HCT116 (cell line): ENCODE measurements around the gene ACTR1B. TPM values are rescaled to one million over a fixed set of nuclear protein-coding genes. Genes with fewer than 3 reads are reported as not detected.

ENCODE experiments used
- ATAC-seq: fragments of 200-7000 bp; cut with Tn5 transposase; 2 replicates; pipeline ENCODE4 v1.9.1; 2020; ENCODE audit warnings: mild to moderate bottlenecking, moderate library complexity
- BruUV-seq: library from RNA; stranded (reverse); fragments of 400-500 nt; replicated peaks from 2 replicates; lab custom pipeline; 2021; lab: Mats Ljungman, UMichigan
- CTCF ChIA-PET: fragments of 300-600 bp; sonication (Branson Sonifier 250); formaldehyde crosslinking; loops from one replicate; lab custom pipeline; 2021; ENCODE audit warnings: antibody characterized with exemption; lab: Charles Lee
- POLR2A ChIA-PET: fragments of 300-600, 350-600 bp; sonication (Branson Sonifier 250); formaldehyde crosslinking; loops from one replicate; lab custom pipeline; 2021; ENCODE audit warnings: antibody characterized with exemption; lab: Charles Lee
- RAD21 ChIA-PET, 2 experiments: fragments of 300-600 bp; sonication (Branson Sonifier 250); formaldehyde crosslinking; loops; one replicate each; lab custom pipeline; 2023; ENCODE audit warnings: low total read pairs in 2 of 2; ENCODE audit not compliant: uncharacterized antibody in 2 of 2, unreplicated experiment in 2 of 2, low non-redundant PET in 1 of 2; lab: Charles Lee
- DNase-seq: peaks from one replicate; pipeline ENCODE4 v3.0.0-alpha.2; 2010; ENCODE audit warnings: low read depth, low spot score
- H2AFZ ChIP-seq: fragments of 200-600 bp; shearing (Covaris generic), sonication (generic); 2 replicates; pipeline ENCODE4 v1.6.1; 2017; ENCODE audit warnings: low read depth, mixed run types, mixed read lengths, antibody characterized with exemption, low read length; ENCODE audit not compliant: poor library complexity, severe bottlenecking
- H3K27ac ChIP-seq: 2 replicates; pipeline ENCODE4 v1.5.1; 2012; ENCODE audit warnings: low read depth, low read length
- H3K27me3 ChIP-seq: fragments of 200-600 bp; sonication (generic); 2 replicates; pipeline ENCODE4 v1.6.1; 2016; ENCODE audit warnings: mixed run types, low read length, mixed read lengths; ENCODE audit not compliant: insufficient read depth
- H3K36me3 ChIP-seq, 2 experiments: fragments of 200-500 bp in 1 of 2; fragments of 200-600 bp in 1 of 2; sonication (Bioruptor generic) in 1 of 2; sonication (generic) in 1 of 2; 2 replicates each; pipeline versions ENCODE4 v1.5.1 to v1.6.1; 2014 to 2016; ENCODE audit warnings: low read length in 2 of 2, inconsistent platforms in 1 of 2, mixed read lengths in 1 of 2, mixed run types in 1 of 2; ENCODE audit not compliant: insufficient read depth in 2 of 2, control insufficient read depth in 1 of 2
- H3K4me1 ChIP-seq, 2 experiments: fragments of 200-600 bp in 1 of 2; sonication (generic) in 1 of 2; 2 replicates each; pipeline versions ENCODE4 v1.5.1 to v1.6.1; 2012 to 2017; ENCODE audit warnings: low read length in 2 of 2, inconsistent platforms in 1 of 2, mild to moderate bottlenecking in 1 of 2, mixed read lengths in 1 of 2, mixed run types in 1 of 2, moderate library complexity in 1 of 2; ENCODE audit not compliant: insufficient read depth in 2 of 2, control insufficient read depth in 1 of 2
- H3K4me2 ChIP-seq: fragments of 200-600 bp; sonication (generic); 2 replicates; pipeline ENCODE4 v1.6.1; 2017; ENCODE audit warnings: mixed run types, low read length, mixed read lengths
- H3K4me3 ChIP-seq, 2 experiments: fragments of 200-600 bp in 1 of 2; sonication (generic) in 1 of 2; replicated peaks in 1 of 2; 2 replicates each; pipeline ENCODE4 v1.5.1; 2011 to 2016; ENCODE audit warnings: low read length in 2 of 2, control low read depth in 1 of 2, low read depth in 1 of 2, mild to moderate bottlenecking in 1 of 2, mixed read lengths in 1 of 2, mixed run types in 1 of 2
- H3K79me2 ChIP-seq: fragments of 200-600 bp; sonication (generic); 2 replicates; pipeline ENCODE4 v1.6.1; 2017; ENCODE audit warnings: mild to moderate bottlenecking, mixed run types, low read length, moderate library complexity, mixed read lengths; ENCODE audit not compliant: insufficient read depth
- H3K9ac ChIP-seq: fragments of 200-600 bp; sonication (generic); 2 replicates; pipeline ENCODE4 v1.6.1; 2016; ENCODE audit warnings: low read length, mixed read lengths
- H3K9me2 ChIP-seq: fragments of 200-600 bp; sonication (generic), shearing (Covaris generic); 2 replicates; pipeline ENCODE4 v1.6.1; 2017; ENCODE audit warnings: mixed run types, mild to moderate bottlenecking, moderate library complexity; ENCODE audit not compliant: insufficient read depth
- H3K9me3 ChIP-seq, 2 experiments: fragments of 200-500 bp in 1 of 2; fragments of 200-600 bp in 1 of 2; sonication (Bioruptor generic) in 1 of 2; sonication (generic) in 1 of 2; 2 replicates each; pipeline ENCODE4 v1.6.1; 2014 to 2017; ENCODE audit warnings: low read length in 2 of 2, mixed read lengths in 2 of 2, inconsistent platforms in 1 of 2, low read depth in 1 of 2, mild to moderate bottlenecking in 1 of 2, mixed run types in 1 of 2, moderate library complexity in 1 of 2; ENCODE audit not compliant: control insufficient read depth in 1 of 2, insufficient read depth in 1 of 2
- H4K20me1 ChIP-seq: fragments of 200-600 bp; sonication (generic), shearing (Covaris generic); 2 replicates; pipeline ENCODE4 v1.6.1; 2017; ENCODE audit warnings: mixed run types, mild to moderate bottlenecking, moderate library complexity; ENCODE audit not compliant: insufficient read depth
- CBX3 ChIP-seq: IDR thresholded peaks from 2 replicates; pipeline ENCODE4 v1.6.1; 2012; ENCODE audit warnings: low read depth
- EZH2phosphoT487 ChIP-seq: fragments of 200-600 bp; IDR thresholded peaks from 2 replicates; pipeline ENCODE4 v1.6.1; 2018; ENCODE audit warnings: antibody characterized with exemption, borderline replicate concordance
- FOSL1 ChIP-seq: IDR thresholded peaks from 2 replicates; pipeline ENCODE4 v1.6.1; 2012; ENCODE audit warnings: low read depth
- POLR2AphosphoS5 ChIP-seq: IDR thresholded peaks from 2 replicates; pipeline ENCODE4 v1.6.1; 2011; ENCODE audit warnings: mild to moderate bottlenecking, low read depth, low read length, moderate library complexity
- SIN3A ChIP-seq: IDR thresholded peaks from 2 replicates; pipeline ENCODE4 v1.6.1; 2012; ENCODE audit warnings: low read depth
- intact Hi-C: fragments of 100-400 bp; cut with micrococcal nuclease; formaldehyde crosslinking; loops from 2 replicates; pipeline ENCODE4 v1.10.0; 2022
- total RNA-seq: library from RNA; stranded (reverse); gene quantifications from one replicate; pipeline ENCODE4 v1.2.1, GENCODE V29; 2021; ENCODE audit not compliant: unreplicated experiment
- TF ChIP-seq, protein P1 (sequence below): IDR thresholded peaks from 2 replicates; pipeline ENCODE4 v1.6.1; 2012; ENCODE audit warnings: low read depth
- TF ChIP-seq, protein P2 (sequence below): IDR thresholded peaks from 2 replicates; pipeline ENCODE4 v1.6.1; 2011; ENCODE audit warnings: mild to moderate bottlenecking, low read length, moderate library complexity; ENCODE audit not compliant: insufficient replicate concordance; ENCODE audit errors: extremely low read depth

ACTR1B gene
- total RNA-seq, 1 experiment from 2014 or later: 42.8 TPM

- Histone ChIP-seq H3K9me3 (no peaks in the 10 kb centered on the region), H3K4me3 (peak overlapping the region; percentile 97 to 98), H4K20me1 (no peaks in the 10 kb centered on the region), H2AFZ (no peak overlapping the region), H3K9ac (peak overlapping the region; percentile 98), H3K4me1 (peaks cover 8 to 17% of the 10 kb centered on the region in 2 experiments), H3K27ac (peak overlapping the region; percentile 88), H3K27me3 (no peaks in the 10 kb centered on the region), H3K4me2 (peak overlapping the region; percentile 89), H3K9me2 (no peaks in the 10 kb centered on the region), H3K79me2 (peaks cover 20% of the 10 kb centered on the region), H3K36me3 (peaks cover 22 to 25% of the 10 kb centered on the region in 2 experiments; a peak in 3 of 4 replicates)
- intact Hi-C loops: no loop called here
- RAD21 ChIA-PET: no interaction called here
- POLR2A ChIA-PET: interaction anchor here (0.8 to 1.4 kb wide), 4 partner anchors 12 to 448 kb away, joined by 3 to 22 read pairs (median 7); partner anchors contain the start of gene ACTR1B
- DNase-seq: no peak
- CTCF ChIA-PET: interaction anchor here (1.0 to 1.7 kb wide), 3 partner anchors 10 to 55 kb away, joined by 3 to 12 read pairs (median 12); partner anchors contain the start of gene ACTR1B
- no peak for TF ChIP-seq POLR2AphosphoS5
- TF ChIP-seq EZH2phosphoT487: no peak
- TF ChIP-seq FOSL1: no peak
- TF ChIP-seq, protein P1, sequence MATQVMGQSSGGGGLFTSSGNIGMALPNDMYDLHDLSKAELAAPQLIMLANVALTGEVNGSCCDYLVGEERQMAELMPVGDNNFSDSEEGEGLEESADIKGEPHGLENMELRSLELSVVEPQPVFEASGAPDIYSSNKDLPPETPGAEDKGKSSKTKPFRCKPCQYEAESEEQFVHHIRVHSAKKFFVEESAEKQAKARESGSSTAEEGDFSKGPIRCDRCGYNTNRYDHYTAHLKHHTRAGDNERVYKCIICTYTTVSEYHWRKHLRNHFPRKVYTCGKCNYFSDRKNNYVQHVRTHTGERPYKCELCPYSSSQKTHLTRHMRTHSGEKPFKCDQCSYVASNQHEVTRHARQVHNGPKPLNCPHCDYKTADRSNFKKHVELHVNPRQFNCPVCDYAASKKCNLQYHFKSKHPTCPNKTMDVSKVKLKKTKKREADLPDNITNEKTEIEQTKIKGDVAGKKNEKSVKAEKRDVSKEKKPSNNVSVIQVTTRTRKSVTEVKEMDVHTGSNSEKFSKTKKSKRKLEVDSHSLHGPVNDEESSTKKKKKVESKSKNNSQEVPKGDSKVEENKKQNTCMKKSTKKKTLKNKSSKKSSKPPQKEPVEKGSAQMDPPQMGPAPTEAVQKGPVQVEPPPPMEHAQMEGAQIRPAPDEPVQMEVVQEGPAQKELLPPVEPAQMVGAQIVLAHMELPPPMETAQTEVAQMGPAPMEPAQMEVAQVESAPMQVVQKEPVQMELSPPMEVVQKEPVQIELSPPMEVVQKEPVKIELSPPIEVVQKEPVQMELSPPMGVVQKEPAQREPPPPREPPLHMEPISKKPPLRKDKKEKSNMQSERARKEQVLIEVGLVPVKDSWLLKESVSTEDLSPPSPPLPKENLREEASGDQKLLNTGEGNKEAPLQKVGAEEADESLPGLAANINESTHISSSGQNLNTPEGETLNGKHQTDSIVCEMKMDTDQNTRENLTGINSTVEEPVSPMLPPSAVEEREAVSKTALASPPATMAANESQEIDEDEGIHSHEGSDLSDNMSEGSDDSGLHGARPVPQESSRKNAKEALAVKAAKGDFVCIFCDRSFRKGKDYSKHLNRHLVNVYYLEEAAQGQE: no peak
- TF ChIP-seq CBX3: no peak
- TF ChIP-seq SIN3A: no peak
- TF ChIP-seq, protein P2, sequence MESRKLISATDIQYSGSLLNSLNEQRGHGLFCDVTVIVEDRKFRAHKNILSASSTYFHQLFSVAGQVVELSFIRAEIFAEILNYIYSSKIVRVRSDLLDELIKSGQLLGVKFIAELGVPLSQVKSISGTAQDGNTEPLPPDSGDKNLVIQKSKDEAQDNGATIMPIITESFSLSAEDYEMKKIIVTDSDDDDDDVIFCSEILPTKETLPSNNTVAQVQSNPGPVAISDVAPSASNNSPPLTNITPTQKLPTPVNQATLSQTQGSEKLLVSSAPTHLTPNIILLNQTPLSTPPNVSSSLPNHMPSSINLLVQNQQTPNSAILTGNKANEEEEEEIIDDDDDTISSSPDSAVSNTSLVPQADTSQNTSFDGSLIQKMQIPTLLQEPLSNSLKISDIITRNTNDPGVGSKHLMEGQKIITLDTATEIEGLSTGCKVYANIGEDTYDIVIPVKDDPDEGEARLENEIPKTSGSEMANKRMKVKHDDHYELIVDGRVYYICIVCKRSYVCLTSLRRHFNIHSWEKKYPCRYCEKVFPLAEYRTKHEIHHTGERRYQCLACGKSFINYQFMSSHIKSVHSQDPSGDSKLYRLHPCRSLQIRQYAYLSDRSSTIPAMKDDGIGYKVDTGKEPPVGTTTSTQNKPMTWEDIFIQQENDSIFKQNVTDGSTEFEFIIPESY: no peak
- TSS peak; percentile 95 for BruUV-seq
- peak; percentile 51 for ATAC-seq
Observed at GRCh38 chr2:97645112-97645694, 18.6 kb downstream of the ACTR1B start.
